ENCODE results near the gene TASL. TPM values are rescaled to one million over a fixed set of nuclear protein-coding genes. Genes with fewer than 3 reads are reported as not detected.

TASL gene
- total RNA-seq, 4 donors from 2014 or later: 0.27 to 3.7 (median 1.6) TPM; not detected in 1

- H3K27ac ChIP-seq: no peak overlapping the region
- WGBS, 2 donors (ENCODE audit: low coverage in 1 of 2): 36 to 50% methylated on average over 1 to 3 of the region's 3 CpGs
- H3K36me3 ChIP-seq: no peaks in the 10 kb centered on the region
- DNase-seq: no peak
- intact Hi-C loops (cut with DNase I; ENCODE audit: low total_unique reads) (no loop called here), in situ Hi-C loops (cut with MboI; ENCODE audit: low pct_ligation_motif_present in 1 of 4, low pct_unique_long_range_greater_than_20kb in 1 of 4, low sequenced_read_pairs in 3 of 4) (no loop called here)
- no peak overlapping the region for H3K4me3 ChIP-seq
- H3K9me3 ChIP-seq: no peaks in the 10 kb centered on the region
- H3K4me1 ChIP-seq: no peaks in the 10 kb centered on the region
- H3K27me3 ChIP-seq: no peaks in the 10 kb centered on the region
- TF ChIP-seq CTCF (IDR thresholded peaks at IDR 0.05) (peak in 3 of 5 experiments; percentile 19 to 27 (median 22)), POLR2AphosphoS5 (IDR thresholded peaks at IDR 0.05) (no peak)
Observed at GRCh38 chrX:30513284-30513683, 64.3 kb downstream of the TASL start.

Small RNA genes within 50 kb of the gene (small RNA-seq; reads per million reads assigned to genes)
- 0 reads per million in 4 donors for gene CKS1BP6

Other genes starting within 250 kb of the TASL start
- gene GK, start 75.7 kb upstream of the TASL start, total RNA-seq: 10 to 100 TPM in 3 of 4 donors, 1 to 10 TPM in 1; 2.2 to 30.2 (median 19.6) TPM

Data from transverse colon (tissue), 4 donors.